Measurements from ENCODE around the gene CSPG5. TPM values are rescaled to one million over a fixed set of nuclear protein-coding genes. Genes with fewer than 3 reads are reported as not detected.

CSPG5 gene
- 0.89 to 1.3 TPM (median 1.1 TPM) in 5 replicates for total RNA-seq (2022; extraction: Qiagen RNA extraction; ENCODE audit: low read depth)

GRCh38 chr3:47578691-47579632 lies at the start of gene CSPG5:
TSS of gene CSPG5 (minus strand) at chr3:47578865. CDS start at chr3:47578693, 172 bp downstream.

GRCh38 chr3:47513125-47513929 lies 65.3 kb downstream of the CSPG5 start, which contains the start of gene ELP6:
TSS of gene ELP6 (minus strand) at chr3:47513712. CDS start at chr3:47513590, 122 bp downstream.

Other genes starting within 250 kb of the CSPG5 start
- gene PTPN23, start 197.8 kb downstream of the CSPG5 start, total RNA-seq (2022; extraction: Qiagen RNA extraction; ENCODE audit: low read depth): 20.9 to 29.6 TPM (median 23.5 TPM) in 5 replicates
- 16.0 to 34.3 TPM (median 30.3 TPM) in 5 replicates for gene SCAP, start 102.9 kb downstream of the CSPG5 start, total RNA-seq (2022; extraction: Qiagen RNA extraction; ENCODE audit: low read depth)
- 25.5 to 31.3 TPM (median 27.5 TPM) in 5 replicates for gene ELP6, start 65.2 kb downstream of the CSPG5 start, total RNA-seq (2022; extraction: Qiagen RNA extraction; ENCODE audit: low read depth)
- gene SMARCC1, start 203.0 kb upstream of the CSPG5 start, total RNA-seq (2022; extraction: Qiagen RNA extraction; ENCODE audit: low read depth): 20.7 to 28.9 TPM (median 28.3 TPM) in 5 replicates
- gene DHX30, start 224.3 kb upstream of the CSPG5 start, total RNA-seq (2022; extraction: Qiagen RNA extraction; ENCODE audit: low read depth): 28.8 to 47.0 TPM (median 46.4 TPM) in 5 replicates

Data from A549 treated with ZK216348 at 1 μM for 4 hours (cell line).